H9 (cell line): ENCODE data around the gene PDZRN4. TPM values are rescaled to one million over a fixed set of nuclear protein-coding genes. Genes with fewer than 3 reads are reported as not detected.

Experiments
- DNase-seq: peaks from one replicate; pipeline ENCODE4 v3.0.0-alpha.2; 2017
- H2AFZ ChIP-seq: one replicate; pipeline ENCODE4 v1.6.1; 2013; ENCODE audit warnings: mild to moderate bottlenecking, low read length, control low read depth, moderate library complexity
- H2AK5ac ChIP-seq: 2 replicates; pipeline ENCODE4 v1.6.1; 2013; ENCODE audit warnings: low read length, control low read depth, mixed read lengths; ENCODE audit not compliant: insufficient read length
- H2BK120ac ChIP-seq: one replicate; pipeline ENCODE4 v1.6.1; 2013; ENCODE audit warnings: low read depth, mild to moderate bottlenecking, low read length, control low read depth, inconsistent platforms; ENCODE audit not compliant: poor library complexity, severe bottlenecking
- H2BK12ac ChIP-seq: 2 replicates; pipeline ENCODE4 v1.6.1; 2013; ENCODE audit warnings: low read length, control low read depth, mixed read lengths, low read depth; ENCODE audit not compliant: insufficient read length
- H2BK15ac ChIP-seq: 2 replicates; pipeline ENCODE4 v1.6.1; 2013; ENCODE audit warnings: low read depth, low read length, control low read depth
- H2BK20ac ChIP-seq: one replicate; pipeline ENCODE4 v1.6.1; 2013; ENCODE audit warnings: low read depth, mild to moderate bottlenecking, low read length, control low read depth, inconsistent platforms; ENCODE audit not compliant: poor library complexity, severe bottlenecking
- H2BK5ac ChIP-seq: 2 replicates; pipeline ENCODE4 v1.6.1; 2013; ENCODE audit warnings: low read length, control low read depth, mixed read lengths; ENCODE audit not compliant: insufficient read length
- H3K14ac ChIP-seq: 2 replicates; pipeline ENCODE4 v1.6.1; 2013; ENCODE audit warnings: low read length, control low read depth; ENCODE audit not compliant: insufficient read depth
- H3K18ac ChIP-seq: 2 replicates; pipeline ENCODE4 v1.6.1; 2013; ENCODE audit warnings: low read depth, mild to moderate bottlenecking, mixed read lengths, low read length, control low read depth; ENCODE audit not compliant: insufficient read length
- H3K23ac ChIP-seq: 2 replicates; pipeline ENCODE4 v1.6.1; 2013; ENCODE audit warnings: low read length, control low read depth, mixed read lengths, low read depth; ENCODE audit not compliant: insufficient read length
- H3K23me2 ChIP-seq: 2 replicates; pipeline ENCODE4 v1.6.1; 2013; ENCODE audit warnings: low read depth, mild to moderate bottlenecking, mixed read lengths, low read length, control low read depth; ENCODE audit not compliant: insufficient read length, poor library complexity, severe bottlenecking
- H3K27ac ChIP-seq: 2 replicates; pipeline ENCODE4 v1.5.1; 2013; ENCODE audit warnings: low read length, control low read depth, mixed read lengths, low read depth; ENCODE audit not compliant: insufficient read length
- H3K27me3 ChIP-seq: 2 replicates; pipeline ENCODE4 v1.6.1; 2013; ENCODE audit warnings: low read length, control low read depth, inconsistent platforms; ENCODE audit not compliant: insufficient read depth
- H3K4ac ChIP-seq: 2 replicates; pipeline ENCODE4 v1.6.1; 2013; ENCODE audit warnings: low read depth, mild to moderate bottlenecking, control low read depth, inconsistent platforms, low read length, moderate library complexity
- H3K4me1 ChIP-seq: 2 replicates; pipeline ENCODE4 v1.6.1; 2013; ENCODE audit warnings: low read length, control low read depth, inconsistent platforms; ENCODE audit not compliant: insufficient read depth
- H3K4me2 ChIP-seq: 2 replicates; pipeline ENCODE4 v1.6.1; 2013; ENCODE audit warnings: low read length, control low read depth, mixed read lengths; ENCODE audit not compliant: insufficient read length, insufficient read depth
- H3K56ac ChIP-seq: 2 replicates; pipeline ENCODE4 v1.6.1; 2013; ENCODE audit warnings: low read depth, mild to moderate bottlenecking, mixed read lengths, low read length, control low read depth; ENCODE audit not compliant: insufficient read length
- H3K79me1 ChIP-seq: 2 replicates; pipeline ENCODE4 v1.6.1; 2013; ENCODE audit warnings: low read depth, mild to moderate bottlenecking, moderate library complexity, low read length, control low read depth, inconsistent platforms; ENCODE audit not compliant: insufficient read depth, poor library complexity, severe bottlenecking
- H3K79me2 ChIP-seq: 2 replicates; pipeline ENCODE4 v1.6.1; 2013; ENCODE audit warnings: low read length, control low read depth, inconsistent platforms; ENCODE audit not compliant: insufficient read depth
- H3K9ac ChIP-seq: 2 replicates; pipeline ENCODE4 v1.6.1; 2013; ENCODE audit warnings: low read length, control low read depth, mixed read lengths; ENCODE audit not compliant: insufficient read length; ENCODE audit errors: extremely low read depth
- H3K9me3 ChIP-seq: one replicate; pipeline ENCODE4 v1.6.1; 2013; ENCODE audit warnings: low read depth, low read length, inconsistent platforms; ENCODE audit not compliant: control insufficient read depth
- H3T11ph ChIP-seq: one replicate; pipeline ENCODE4 v1.6.1; 2013; ENCODE audit warnings: mild to moderate bottlenecking, low read length, control low read depth, inconsistent platforms
- H4K20me1 ChIP-seq: one replicate; pipeline ENCODE4 v1.6.1; 2013; ENCODE audit not compliant: control insufficient read depth, insufficient read length, insufficient read depth
- H4K5ac ChIP-seq: 2 replicates; pipeline ENCODE4 v1.6.1; 2013; ENCODE audit warnings: low read depth, mild to moderate bottlenecking, mixed read lengths, low read length, control low read depth; ENCODE audit not compliant: insufficient read length
- H4K8ac ChIP-seq: replicated peaks from 2 replicates; pipeline ENCODE4 v1.6.1; 2013; ENCODE audit warnings: low read length, control low read depth, mixed read lengths, low read depth; ENCODE audit not compliant: insufficient read length
- H4K91ac ChIP-seq: 2 replicates; pipeline ENCODE4 v1.6.1; 2013; ENCODE audit warnings: low read depth, mild to moderate bottlenecking, moderate library complexity, mixed read lengths, low read length, control low read depth; ENCODE audit not compliant: insufficient read length
- H3K27ac Mint-ChIP-seq, 3 experiments: 2 replicates in 2 of 3; 3 replicates in 1 of 3; pipeline ENCODE4 v1.8.0; 2020 to 2021; ENCODE audit warnings: mixed read lengths in 3 of 3, mild to moderate bottlenecking in 1 of 3, moderate library complexity in 1 of 3
- H3K27me3 Mint-ChIP-seq: 2 replicates; pipeline ENCODE4 v1.8.0; 2021; ENCODE audit warnings: low read depth, mild to moderate bottlenecking, moderate library complexity, mixed read lengths
- H3K36me3 Mint-ChIP-seq, 3 experiments: 2 replicates in 2 of 3; 3 replicates in 1 of 3; pipeline ENCODE4 v1.8.0; 2020 to 2021; ENCODE audit warnings: low read depth in 3 of 3, mixed read lengths in 3 of 3; ENCODE audit not compliant: insufficient read depth in 1 of 3
- H3K4me1 Mint-ChIP-seq, 2 experiments: 2 replicates each; pipeline ENCODE4 v1.8.0; 2020; ENCODE audit warnings: mixed read lengths in 2 of 2
- H3K4me3 Mint-ChIP-seq, 2 experiments: 2 replicates in 1 of 2; 3 replicates in 1 of 2; pipeline ENCODE4 v1.8.0; 2020 to 2021; ENCODE audit warnings: mild to moderate bottlenecking in 2 of 2, mixed read lengths in 2 of 2, moderate library complexity in 1 of 2
- H3K9me3 Mint-ChIP-seq, 2 experiments: 2 replicates in 1 of 2; 3 replicates in 1 of 2; pipeline ENCODE4 v1.8.0; 2020; ENCODE audit warnings: mild to moderate bottlenecking in 2 of 2, mixed read lengths in 2 of 2, moderate library complexity in 1 of 2
- WGBS: extraction: QIAGEN DNeasy Blood & Tissue Kit; methylation state at CpG from one replicate; pipeline ENCODE4 v1.1.7; 2013; ENCODE audit warnings: missing lambda C conversion rate, low lambda C conversion rate, mixed read lengths; ENCODE audit not compliant: insufficient read length; ENCODE audit errors: extremely low coverage; 5-methylcytosine and 5-hydroxymethylcytosine counted together
- total RNA-seq: library from RNA; stranded (reverse); gene quantifications from 2 replicates; pipeline ENCODE4 v1.2.1, GENCODE V29; 2021
- TF ChIP-seq, protein P1 (sequence below): fragments of 200-600 bp; sonication (generic); conservative IDR thresholded peaks from 3 replicates; pipeline ENCODE4 v1.8.0; 2021; ENCODE audit warnings: antibody characterized with exemption, mild to moderate bottlenecking

The PDZRN4 gene
- total RNA-seq, 1 experiment from 2014 or later, result not detected

- no peak overlapping the region for H2BK15ac ChIP-seq
- H4K91ac ChIP-seq, result no peak overlapping the region
- H3K79me1 ChIP-seq, result no peaks in the 10 kb centered on the region
- TF ChIP-seq, protein P1, sequence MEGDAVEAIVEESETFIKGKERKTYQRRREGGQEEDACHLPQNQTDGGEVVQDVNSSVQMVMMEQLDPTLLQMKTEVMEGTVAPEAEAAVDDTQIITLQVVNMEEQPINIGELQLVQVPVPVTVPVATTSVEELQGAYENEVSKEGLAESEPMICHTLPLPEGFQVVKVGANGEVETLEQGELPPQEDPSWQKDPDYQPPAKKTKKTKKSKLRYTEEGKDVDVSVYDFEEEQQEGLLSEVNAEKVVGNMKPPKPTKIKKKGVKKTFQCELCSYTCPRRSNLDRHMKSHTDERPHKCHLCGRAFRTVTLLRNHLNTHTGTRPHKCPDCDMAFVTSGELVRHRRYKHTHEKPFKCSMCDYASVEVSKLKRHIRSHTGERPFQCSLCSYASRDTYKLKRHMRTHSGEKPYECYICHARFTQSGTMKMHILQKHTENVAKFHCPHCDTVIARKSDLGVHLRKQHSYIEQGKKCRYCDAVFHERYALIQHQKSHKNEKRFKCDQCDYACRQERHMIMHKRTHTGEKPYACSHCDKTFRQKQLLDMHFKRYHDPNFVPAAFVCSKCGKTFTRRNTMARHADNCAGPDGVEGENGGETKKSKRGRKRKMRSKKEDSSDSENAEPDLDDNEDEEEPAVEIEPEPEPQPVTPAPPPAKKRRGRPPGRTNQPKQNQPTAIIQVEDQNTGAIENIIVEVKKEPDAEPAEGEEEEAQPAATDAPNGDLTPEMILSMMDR, result no peak
- no peak overlapping the region for H2BK5ac ChIP-seq
- H3K4me2 ChIP-seq, result no peak overlapping the region
- no peak overlapping the region for H4K5ac ChIP-seq
- H3K27ac ChIP-seq, result no peak overlapping the region
- H4K20me1 ChIP-seq, result no peaks in the 10 kb centered on the region
- no peaks in the 10 kb centered on the region for H3K79me2 ChIP-seq
- no peak overlapping the region for H2BK20ac ChIP-seq
- no peaks in the 10 kb centered on the region for H3K27me3 Mint-ChIP-seq
- H3K4ac ChIP-seq, result no peak overlapping the region
- no peak overlapping the region for H3K14ac ChIP-seq
- H2BK12ac ChIP-seq, result no peak overlapping the region
- H3K9ac ChIP-seq, result no peak overlapping the region
- H3K56ac ChIP-seq, result no peak overlapping the region
- H2BK120ac ChIP-seq, result no peak overlapping the region
- H3K23me2 ChIP-seq, result no peaks in the 10 kb centered on the region
- no peak overlapping the region for H3K18ac ChIP-seq
- no peak for DNase-seq
- no peak overlapping the region for H3T11ph ChIP-seq
- H3K4me3 Mint-ChIP-seq, result no peak overlapping the region
- no peaks in the 10 kb centered on the region for H3K9me3 Mint-ChIP-seq
- no CpG with 5 or more reads among the region's 5 CpGs for WGBS
- H3K4me1 Mint-ChIP-seq, result peaks cover 0 to 6% of the 10 kb centered on the region in 2 experiments; a peak in 2 of 4 replicates
- no peak overlapping the region for H2AK5ac ChIP-seq
- H4K8ac ChIP-seq, result no peak overlapping the region
- no peaks in the 10 kb centered on the region for H3K27me3 ChIP-seq
- no peak overlapping the region for H3K27ac Mint-ChIP-seq
- no peak overlapping the region for H2AFZ ChIP-seq
- no peak overlapping the region for H3K23ac ChIP-seq
- H3K36me3 Mint-ChIP-seq, result no peaks in the 10 kb centered on the region; a peak in 1 of 7 replicates
- no peaks in the 10 kb centered on the region; the same call in 1 of the 2 replicates for H3K4me1 ChIP-seq
- no peaks in the 10 kb centered on the region for H3K9me3 ChIP-seq
Measured at GRCh38 chr12:41302979-41303403, 114.9 kb downstream of the PDZRN4 start.
